HEK293 (cell line): Measurements from ENCODE around the gene MBOAT7.

Experiments
- IKZF3 ChIP-seq: fragments of 450-650 bp; IDR thresholded peaks from 2 replicates; pipeline ENCODE4 v1.5.0; 2018; ENCODE audit warnings: missing biosample characterization, mild to moderate bottlenecking, missing genetic modification characterization, moderate library complexity
- PRDM2 ChIP-seq: fragments of 450-650 bp; formaldehyde crosslinking; IDR thresholded peaks from 2 replicates; pipeline ENCODE4 v1.5.1; 2016; ENCODE audit warnings: missing biosample characterization, missing genetic modification characterization, borderline replicate concordance
- PRDM6 ChIP-seq: fragments of 450-650 bp; formaldehyde crosslinking; IDR thresholded peaks from 2 replicates; pipeline ENCODE4 v1.5.1; 2017; ENCODE audit warnings: missing biosample characterization, missing genetic modification characterization
- REST ChIP-seq: fragments of 450-650 bp; formaldehyde crosslinking; IDR thresholded peaks from 2 replicates; pipeline ENCODE4 v1.5.1; 2016; ENCODE audit warnings: missing biosample characterization, missing genetic modification characterization
- ZBTB49 ChIP-seq: fragments of 450-650 bp; formaldehyde crosslinking; IDR thresholded peaks from 2 replicates; pipeline ENCODE4 v1.5.1; 2016; ENCODE audit warnings: missing biosample characterization, missing genetic modification characterization, low read depth
- ZNF133 ChIP-seq: fragments of 450-650 bp; formaldehyde crosslinking; IDR thresholded peaks from 2 replicates; pipeline ENCODE4 v1.5.1; 2016; ENCODE audit warnings: missing biosample characterization, missing genetic modification characterization
- ZNF169 ChIP-seq: fragments of 450-650 bp; formaldehyde crosslinking; IDR thresholded peaks from 2 replicates; pipeline ENCODE4 v1.5.1; 2016; ENCODE audit warnings: missing biosample characterization, missing genetic modification characterization
- ZNF24 ChIP-seq: fragments of 450-650 bp; formaldehyde crosslinking; IDR thresholded peaks from 2 replicates; pipeline ENCODE4 v1.5.1; 2016; ENCODE audit warnings: missing biosample characterization, missing genetic modification characterization
- ZNF280D ChIP-seq: fragments of 450-650 bp; formaldehyde crosslinking; IDR thresholded peaks from 2 replicates; pipeline ENCODE4 v1.5.1; 2016; ENCODE audit warnings: missing biosample characterization, missing genetic modification characterization
- ZNF398 ChIP-seq: fragments of 450-650 bp; formaldehyde crosslinking; IDR thresholded peaks from 2 replicates; pipeline ENCODE4 v1.5.1; 2017; ENCODE audit warnings: missing biosample characterization, missing genetic modification characterization
- ZNF510 ChIP-seq: fragments of 450-650 bp; formaldehyde crosslinking; IDR thresholded peaks from 2 replicates; pipeline ENCODE4 v1.5.1; 2018; ENCODE audit warnings: mild to moderate bottlenecking, missing genetic modification characterization, missing biosample characterization; ENCODE audit not compliant: insufficient replicate concordance
- ZNF561 ChIP-seq: fragments of 450-650 bp; IDR thresholded peaks from 2 replicates; pipeline ENCODE4 v1.5.1; 2018; ENCODE audit warnings: missing biosample characterization, missing genetic modification characterization, borderline replicate concordance
- ZNF624 ChIP-seq: fragments of 450-650 bp; formaldehyde crosslinking; IDR thresholded peaks from 2 replicates; pipeline ENCODE4 v1.5.1; 2017; ENCODE audit warnings: missing biosample characterization, missing genetic modification characterization
- ZNF639 ChIP-seq: fragments of 450-650 bp; formaldehyde crosslinking; IDR thresholded peaks from 2 replicates; pipeline ENCODE4 v1.5.1; 2016; ENCODE audit warnings: missing biosample characterization, missing genetic modification characterization
- ZNF670 ChIP-seq: fragments of 450-650 bp; formaldehyde crosslinking; IDR thresholded peaks from 2 replicates; pipeline ENCODE4 v1.5.1; 2016; ENCODE audit warnings: missing biosample characterization, missing genetic modification characterization, low read depth
- ZNF76 ChIP-seq: fragments of 450-650 bp; formaldehyde crosslinking; IDR thresholded peaks from 2 replicates; pipeline ENCODE4; 2016; ENCODE audit warnings: low read depth, missing biosample characterization, missing genetic modification characterization, borderline replicate concordance
- ZXDB ChIP-seq: fragments of 450-650 bp; formaldehyde crosslinking; IDR thresholded peaks from 2 replicates; pipeline ENCODE4 v1.5.1; 2016; ENCODE audit warnings: missing biosample characterization, missing genetic modification characterization

Gene MBOAT7

GRCh38 chr19:54231077-54231931, 41.9 kb upstream of the MBOAT7 start (continued):
- TF ChIP-seq ZBTB49, result no peak
- TF ChIP-seq ZNF24 (tag by site-specific recombination), result no peak
- TF ChIP-seq ZNF398, result 0 out of 2 replicates have a peak, but pooled peaks have one; percentile 12
- TF ChIP-seq ZNF624 (tag by site-specific recombination), result no peak
- TF ChIP-seq ZNF133, result no peak
- TF ChIP-seq IKZF3 (tag by site-specific recombination), result no peak
- no peak for TF ChIP-seq PRDM6 (tag by site-specific recombination)
- TF ChIP-seq ZXDB, result peak; percentile 49
- no peak for TF ChIP-seq ZNF670 (tag by site-specific recombination)
- TF ChIP-seq REST, result no peak
- TF ChIP-seq ZNF639, result no peak
- TF ChIP-seq ZNF169 (tag by site-specific recombination), result no peak
- no peak for TF ChIP-seq ZNF76 (tag by site-specific recombination)
- TF ChIP-seq ZNF280D (tag by site-specific recombination), result no peak
- TF ChIP-seq ZNF510, result no peak
- TF ChIP-seq PRDM2 (tag by site-specific recombination), result no peak
- TF ChIP-seq ZNF561 (tag by site-specific recombination), result peak; percentile 76; the same call in 1 of the 2 replicates
